HG03521 (cell line): ENCODE results near the gene ENTPD5.
"Not testable (repeated sequence)": the region's sequence is repeated elsewhere in the genome, so short reads cannot be mapped to it uniquely, and the experiment has no call there.

Experiments used
- ATAC-seq: cut with Tn5 transposase; IDR thresholded peaks from one replicate; pipeline ENCODE4 v1.9.1; 2021; ENCODE audit warnings: mild to moderate bottlenecking, moderate library complexity; ENCODE audit not compliant: unreplicated experiment

The ENTPD5 gene

GRCh38 chr14:74008843-74009499 is 10.1 kb downstream of the ENTPD5 start:
- no peak for ATAC-seq

- not testable (repeated sequence) for ATAC-seq
Observed at GRCh38 chr14:74005664-74006063, 13.4 kb downstream of the ENTPD5 start.

DNA sequence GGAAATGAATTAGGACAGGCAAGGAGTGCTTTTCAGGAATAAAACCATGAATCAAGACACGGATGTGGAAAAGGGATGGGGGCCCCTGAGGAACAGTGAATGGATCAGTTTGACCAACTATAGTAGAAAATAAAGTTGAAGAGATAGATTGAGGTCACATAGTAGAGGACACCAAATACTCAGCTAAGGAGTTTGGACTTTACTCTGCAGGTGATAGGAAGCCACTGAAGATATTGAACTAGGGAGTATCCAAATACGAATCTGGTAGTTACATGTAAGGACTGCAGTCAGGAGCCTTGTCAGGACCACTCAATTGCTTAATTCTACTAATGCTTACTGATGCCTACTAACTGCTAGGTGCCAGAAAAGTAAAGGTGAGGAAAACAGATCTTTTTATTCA is 20.4 kb downstream of the ENTPD5 start:
- ATAC-seq = no peak

- no peak for ATAC-seq
Observed at GRCh38 chr14:73997944-73998447, 21.1 kb downstream of the ENTPD5 start.

GRCh38 chr14:73997108-73997943 is 21.8 kb downstream of the ENTPD5 start:
- no peak for ATAC-seq

GRCh38 chr14:73996731-73997107 is 22.4 kb downstream of the ENTPD5 start:
- ATAC-seq = no peak

GRCh38 chr14:73995977-73996378 is 23.1 kb downstream of the ENTPD5 start:
- no peak for ATAC-seq

DNA sequence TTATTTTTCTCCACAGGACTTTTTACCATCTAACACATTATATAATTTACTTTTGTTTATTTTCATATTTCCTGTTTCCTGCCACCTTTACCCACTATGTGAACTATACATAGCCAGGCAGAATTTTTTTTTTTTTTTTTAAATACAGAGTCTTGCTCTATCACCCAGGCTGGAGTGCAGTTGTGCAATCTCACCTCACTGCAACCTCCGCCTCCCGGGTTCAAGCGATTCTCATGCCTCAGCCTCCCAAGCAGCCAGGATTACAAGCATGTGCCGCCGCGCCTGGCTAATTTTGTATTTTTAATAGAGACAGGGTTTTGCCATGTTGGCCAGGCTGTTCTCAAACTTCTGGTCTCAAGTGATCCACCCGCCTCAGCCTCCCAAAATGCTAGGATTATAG is 24.2 kb downstream of the ENTPD5 start:
- not testable (repeated sequence) for ATAC-seq

GRCh38 chr14:73991092-73991491 is 28.0 kb downstream of the ENTPD5 start:
- no peak for ATAC-seq

GRCh38 chr14:73988656-73989055 is 30.4 kb downstream of the ENTPD5 start:
- not testable (repeated sequence) for ATAC-seq

GRCh38 chr14:73988065-73988464 is 31.0 kb downstream of the ENTPD5 start:
- no peak for ATAC-seq

DNA sequence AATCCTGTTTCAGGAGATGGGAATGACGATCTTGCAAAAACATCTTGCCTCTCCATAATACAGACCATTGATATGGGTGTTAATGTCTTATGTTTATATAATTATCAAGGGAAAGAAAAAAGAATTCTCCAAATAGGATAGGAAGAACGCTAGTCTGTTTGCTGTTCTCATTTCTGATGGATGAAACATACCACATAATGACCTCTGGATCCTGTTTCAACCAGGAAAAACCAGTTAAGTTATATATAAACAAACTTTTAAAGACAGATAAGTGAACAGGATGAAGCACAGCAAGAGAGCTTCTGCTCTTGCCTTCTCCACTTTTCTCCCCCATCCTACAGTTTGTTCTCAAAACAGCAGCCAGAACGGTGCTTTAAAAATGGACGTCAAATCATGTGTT is 41.2 kb downstream of the ENTPD5 start:
- no peak for ATAC-seq

GRCh38 chr14:73976125-73976524 is 43.0 kb downstream of the ENTPD5 start:
- ATAC-seq = no peak

DNA sequence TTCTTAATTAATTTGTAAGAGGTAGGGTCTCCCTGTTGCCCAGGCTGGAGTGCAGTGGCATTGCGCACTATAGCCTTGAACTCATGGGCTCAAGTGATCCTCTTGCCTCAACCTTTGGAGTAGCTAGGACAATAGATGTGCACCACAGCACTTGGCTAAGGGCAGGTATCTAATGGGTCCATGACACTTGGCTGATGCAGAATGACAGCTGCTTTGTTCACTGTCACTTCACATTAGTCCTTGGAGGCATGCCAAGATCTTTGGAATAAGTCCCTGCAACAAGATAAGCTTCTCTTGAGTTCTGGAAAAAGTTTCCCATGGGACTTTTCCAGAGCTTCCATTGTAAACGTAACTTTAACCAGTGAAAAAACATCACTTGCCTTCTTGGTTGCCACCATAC is 45.6 kb downstream of the ENTPD5 start:
- no peak for ATAC-seq

- ATAC-seq = no peak
Observed at GRCh38 chr14:73968885-73969284, 50.2 kb downstream of the ENTPD5 start.

GRCh38 chr14:73965216-73965615 is 53.9 kb downstream of the ENTPD5 start:
- no peak for ATAC-seq

GRCh38 chr14:73961192-73961591 is 57.9 kb downstream of the ENTPD5 start:
- no peak for ATAC-seq

- ATAC-seq = no peak
Observed at GRCh38 chr14:73958591-73958990, 60.5 kb downstream of the ENTPD5 start.

GRCh38 chr14:73955674-73956073 is 63.4 kb downstream of the ENTPD5 start:
- no peak for ATAC-seq

- ATAC-seq = no peak
Observed at GRCh38 chr14:73953731-73954130, 65.4 kb downstream of the ENTPD5 start.

DNA sequence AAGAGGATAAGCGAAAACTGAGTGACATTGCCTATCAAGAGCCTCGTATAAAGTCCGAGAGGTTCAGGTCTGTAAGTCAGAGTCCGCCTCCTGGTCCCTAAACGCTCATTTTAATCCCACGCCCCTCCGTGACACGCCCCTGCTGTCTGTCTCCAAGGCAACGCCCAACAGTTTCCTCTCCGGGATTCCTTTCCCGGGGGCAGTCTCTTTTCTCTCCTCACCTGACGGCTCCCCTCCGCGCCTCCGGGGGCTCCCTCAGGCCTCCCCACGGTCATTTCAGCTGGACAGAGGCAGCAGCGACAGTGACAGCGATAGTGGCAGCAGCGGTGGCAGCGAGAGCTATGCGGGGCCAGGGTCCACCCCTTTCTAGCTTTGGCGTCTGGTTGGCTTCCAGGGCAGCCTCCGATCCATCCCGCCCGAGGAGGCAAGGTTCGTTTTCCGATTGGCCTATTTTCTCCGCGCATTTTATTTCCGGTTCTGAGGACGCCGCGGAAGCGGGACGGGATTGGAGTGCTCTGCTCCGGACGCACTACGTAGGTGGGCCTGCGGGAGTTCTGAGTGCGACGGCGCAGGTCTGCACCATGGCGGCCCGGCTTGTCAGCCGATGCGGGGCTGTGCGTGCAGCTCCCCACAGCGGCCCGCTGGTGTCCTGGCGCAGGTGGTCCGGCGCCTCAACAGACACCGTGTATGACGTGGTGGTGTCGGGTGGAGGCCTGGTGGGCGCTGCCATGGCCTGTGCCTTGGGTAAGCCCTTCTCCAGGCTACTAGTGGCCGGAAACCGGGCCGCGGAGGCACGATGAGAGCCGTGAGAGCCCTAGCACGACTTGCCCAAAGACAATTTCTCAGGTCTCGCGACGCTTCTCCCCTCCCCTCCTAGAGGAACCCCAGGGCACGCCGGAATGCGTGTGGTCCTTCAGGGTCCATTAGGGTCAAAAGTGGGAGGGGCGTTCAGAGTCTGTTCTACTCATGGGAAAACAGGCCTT is 69.0 kb downstream of the ENTPD5 start, which contains the start of the genes COQ6 and FAM161B:
COQ6 (plus strand) TSS at position 551 of the 983 bp plus-strand sequence; CDS start at position 582, 31 bp downstream.
FAM161B (minus strand) TSS at position 343 of the 983 bp plus-strand sequence; CDS start at position 275, 68 bp downstream.
- ATAC-seq = peak; percentile 88
